ENCODE data around the gene HIBADH.

The HIBADH gene

DNA sequence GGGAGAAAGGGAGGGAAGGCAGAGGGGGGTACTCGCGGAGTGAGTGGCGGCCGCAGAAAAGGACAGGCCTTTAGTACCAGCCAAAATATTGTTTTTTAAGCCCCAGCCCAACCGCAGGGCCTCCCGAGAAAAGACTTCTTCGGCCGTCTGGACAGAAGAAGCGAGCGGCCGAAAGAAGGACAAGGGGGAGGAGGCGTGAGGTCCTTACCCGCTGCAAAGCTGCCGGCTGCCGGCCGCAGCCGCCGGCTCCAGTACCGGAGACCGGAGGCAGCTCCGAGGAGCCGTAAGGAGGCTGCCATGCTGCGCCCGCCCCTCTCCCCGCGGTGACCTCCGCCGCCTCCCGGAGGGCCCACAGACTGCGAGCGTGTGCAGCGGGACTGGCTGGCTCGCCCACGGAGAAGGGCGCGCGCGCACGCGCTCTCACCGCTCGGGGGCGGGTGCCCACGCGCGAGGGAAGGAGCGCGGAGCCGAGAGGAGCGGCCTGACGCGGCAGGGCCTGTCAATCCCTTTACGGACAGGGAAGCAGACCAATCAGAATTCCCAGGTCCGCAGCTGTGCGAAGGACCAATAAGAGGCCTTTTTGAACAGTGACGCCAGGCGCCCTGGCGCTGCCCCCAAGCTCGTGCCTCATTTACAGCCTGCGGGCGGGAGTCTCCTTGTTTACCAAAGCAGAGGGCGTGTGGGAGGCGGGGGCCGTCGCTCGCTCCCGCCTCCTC, at the start of gene HIBADH:
Gene HIBADH, minus strand, starts transcription at position 394 of the 716 bp plus-strand sequence. Its CDS starts 95 bp downstream, at position 299.
- DNase-seq = peak; percentile 83 to 99 (median 98)

DNA sequence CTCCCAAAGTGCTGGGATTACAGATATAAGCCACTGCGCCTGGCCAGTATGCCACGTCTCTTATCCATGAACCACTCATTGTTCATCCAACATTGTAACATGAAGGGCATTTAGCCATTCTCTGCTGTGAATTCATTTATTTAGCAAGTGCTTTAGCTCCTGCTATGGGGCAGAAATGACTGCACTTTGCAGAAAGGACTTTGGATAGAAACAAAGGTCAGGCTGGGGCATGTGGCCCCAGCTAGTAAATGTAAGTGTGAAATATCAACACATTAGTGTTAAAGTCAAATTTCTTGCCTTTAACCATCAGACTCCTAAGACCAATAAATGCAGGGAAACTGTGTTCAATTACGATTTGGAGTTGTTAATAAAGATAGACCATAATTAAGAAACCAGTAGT, 49.5 kb upstream of the HIBADH start:
- no peak for DNase-seq

DNA sequence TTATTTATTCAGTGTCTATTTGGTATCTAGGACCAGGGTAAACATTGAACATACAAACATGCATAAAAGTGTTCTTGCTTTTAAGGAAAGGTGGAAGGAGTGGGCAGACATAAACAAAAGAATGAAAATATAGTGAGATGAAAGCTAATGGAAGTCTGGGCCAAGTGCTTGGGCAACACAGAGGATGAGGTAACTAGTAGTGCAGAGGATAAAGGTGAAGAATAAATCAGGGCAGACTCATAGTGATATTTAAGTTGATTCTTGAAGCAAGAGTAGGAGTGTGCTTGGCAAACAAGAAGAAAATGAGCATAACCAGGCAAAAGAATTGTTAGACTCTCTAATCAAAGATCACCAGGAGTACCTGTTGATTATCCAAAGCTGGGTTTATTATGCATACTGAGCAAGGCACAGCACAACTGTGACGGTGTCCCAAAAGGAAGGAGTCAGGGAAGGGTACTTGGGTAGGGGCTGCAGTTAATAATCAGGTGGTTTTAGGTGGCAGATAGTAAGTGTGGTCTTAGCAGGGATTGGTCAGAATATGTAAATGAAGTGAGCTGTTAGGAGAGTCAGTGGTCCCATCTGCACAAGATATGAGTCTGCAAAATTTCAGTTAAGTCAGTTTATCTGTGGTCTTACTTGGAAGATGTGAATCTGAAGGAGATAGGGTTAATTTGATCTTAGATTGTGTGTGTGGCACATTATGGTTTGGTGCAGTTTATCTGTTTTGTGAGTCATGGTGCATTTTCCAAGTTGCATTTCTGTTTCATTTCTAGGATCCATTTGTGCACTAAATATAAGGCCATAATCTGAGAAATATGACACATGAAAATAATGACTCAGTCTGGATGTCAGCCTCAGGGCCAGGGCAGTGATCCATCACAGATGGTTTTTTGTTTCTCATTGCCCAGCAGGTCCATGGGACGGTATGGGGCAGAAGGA, 46.7 kb upstream of the HIBADH start:
- no peak for DNase-seq

DNA sequence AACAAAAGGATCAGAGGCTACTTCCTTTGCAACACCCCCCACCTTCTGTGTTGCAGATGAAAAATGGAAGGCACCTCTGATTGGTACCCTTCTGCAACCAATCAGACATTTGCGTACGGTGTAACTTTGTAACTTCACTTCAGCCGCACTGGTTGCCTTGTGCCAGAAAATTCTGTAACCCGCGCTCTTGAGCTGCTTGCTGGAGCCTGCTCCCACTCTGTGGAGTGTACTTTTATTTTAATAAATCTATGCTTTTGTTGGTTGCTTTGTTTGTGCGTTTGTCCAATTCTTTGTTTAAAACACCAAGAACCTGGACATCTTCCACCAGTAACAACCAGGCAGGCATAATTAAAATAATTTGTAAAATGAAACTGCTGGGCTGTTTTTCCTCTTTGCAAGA, 45.8 kb upstream of the HIBADH start:
- DNase-seq = no peak

DNA sequence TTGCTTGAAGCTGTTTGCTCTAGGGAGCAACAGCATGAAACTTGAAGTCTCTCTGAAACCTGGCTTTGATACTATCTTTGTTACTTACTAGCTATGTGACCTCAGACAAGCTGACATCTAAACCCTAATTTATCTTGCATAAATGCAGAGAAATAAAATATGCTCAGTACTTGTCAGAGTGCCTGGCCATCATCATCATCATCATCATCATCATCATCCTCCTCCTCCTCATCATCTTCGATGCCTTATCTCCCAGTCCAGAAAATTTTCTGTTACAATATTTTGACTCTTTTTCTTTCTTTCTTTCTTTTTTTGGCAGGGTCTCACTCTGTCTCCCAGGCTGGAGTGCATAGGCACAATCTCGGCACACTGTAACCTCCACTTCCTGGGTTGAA, 42.5 kb upstream of the HIBADH start:
- no peak for DNase-seq

DNA sequence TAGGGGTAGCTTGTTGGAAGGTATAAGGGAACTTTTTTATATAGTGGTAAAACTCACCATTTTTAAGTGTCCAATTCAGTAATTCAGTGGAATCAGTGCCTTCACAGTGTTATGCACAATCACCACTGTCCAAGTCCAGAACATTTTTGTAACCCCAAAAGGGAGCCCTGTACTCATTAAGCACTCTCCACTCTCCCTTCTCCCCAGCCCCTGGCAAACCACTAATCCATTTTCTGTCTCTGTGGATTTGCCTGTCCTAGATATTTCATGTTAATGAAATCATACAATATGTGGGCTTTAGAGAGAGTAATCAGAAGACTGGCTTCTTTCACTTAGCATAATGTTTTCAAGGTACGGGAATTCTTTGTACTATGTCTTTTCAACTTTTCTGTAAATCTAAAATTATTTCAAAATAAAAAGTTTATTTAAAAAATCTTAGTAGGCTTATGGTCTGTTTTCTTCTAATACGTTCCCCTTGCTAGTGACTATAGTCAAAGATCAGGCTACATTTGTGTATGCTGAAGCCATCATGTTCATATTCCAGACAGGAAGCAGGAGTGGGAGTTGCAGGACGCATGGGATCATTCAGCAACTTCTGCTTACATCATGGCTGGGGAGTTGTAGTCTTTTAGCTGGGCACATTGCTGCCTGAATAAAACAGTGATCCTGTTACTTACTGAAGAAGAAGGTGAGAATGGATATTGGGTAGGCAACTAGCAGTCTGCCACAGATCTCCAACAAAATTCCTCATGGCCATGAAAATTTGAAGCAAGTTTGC, 41.9 kb upstream of the HIBADH start:
- no peak for DNase-seq

DNA sequence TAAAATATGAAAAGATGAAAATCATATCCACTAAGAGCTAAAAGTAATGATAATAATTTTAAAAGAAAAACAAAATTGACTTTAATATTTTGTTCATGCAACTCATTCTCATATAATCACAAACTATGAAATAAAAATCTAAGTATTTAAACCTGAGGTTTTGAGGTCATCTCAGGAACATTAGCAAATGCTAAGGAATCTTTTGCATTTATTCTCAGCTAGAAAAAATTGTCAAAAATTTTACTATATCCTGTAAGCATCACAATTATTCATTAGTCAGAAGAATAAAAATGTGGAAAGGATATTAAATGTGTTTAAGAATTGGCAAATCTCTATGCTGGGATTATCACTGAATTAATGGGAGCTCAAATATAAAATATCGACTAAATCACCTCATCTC, 40.5 kb upstream of the HIBADH start:
- DNase-seq = no peak

DNA sequence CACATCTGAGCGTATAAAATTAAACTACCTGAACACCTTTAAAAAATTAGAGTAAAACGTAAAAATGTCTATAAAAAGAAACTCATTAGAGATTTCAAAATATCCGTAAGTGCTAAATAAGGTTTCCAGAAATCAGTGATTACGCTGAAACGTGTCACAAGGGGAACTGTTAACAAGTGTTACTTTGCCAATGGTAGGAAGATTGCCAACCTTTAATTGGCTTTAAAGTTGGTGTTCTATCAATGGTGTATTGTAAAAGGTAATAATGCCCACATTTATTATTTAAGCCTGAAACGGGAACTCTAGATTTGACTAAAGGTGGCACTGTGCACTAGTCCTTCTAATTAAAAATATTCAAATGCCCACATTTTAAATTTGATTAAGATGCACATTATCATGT, 37.8 kb upstream of the HIBADH start:
- DNase-seq = no peak

DNA sequence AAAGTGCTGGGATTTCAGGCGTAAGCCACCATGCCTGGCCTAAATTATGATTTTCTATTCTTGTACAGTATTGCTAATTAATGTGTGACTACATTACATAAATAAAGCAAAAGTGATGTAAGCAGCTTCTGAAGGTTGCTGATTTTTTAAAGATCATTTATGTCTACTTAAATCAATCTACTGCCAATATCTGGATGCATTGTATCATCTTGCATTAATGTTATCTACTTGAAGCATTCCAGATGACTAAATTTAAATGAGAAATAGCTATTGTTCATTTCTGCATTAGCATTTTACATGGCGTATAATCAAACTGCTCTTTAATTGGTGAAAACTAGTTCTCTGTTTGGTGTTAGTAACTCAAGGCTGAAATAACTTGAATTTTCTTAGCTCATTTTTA, 37.1 kb upstream of the HIBADH start:
- DNase-seq = no peak

DNA sequence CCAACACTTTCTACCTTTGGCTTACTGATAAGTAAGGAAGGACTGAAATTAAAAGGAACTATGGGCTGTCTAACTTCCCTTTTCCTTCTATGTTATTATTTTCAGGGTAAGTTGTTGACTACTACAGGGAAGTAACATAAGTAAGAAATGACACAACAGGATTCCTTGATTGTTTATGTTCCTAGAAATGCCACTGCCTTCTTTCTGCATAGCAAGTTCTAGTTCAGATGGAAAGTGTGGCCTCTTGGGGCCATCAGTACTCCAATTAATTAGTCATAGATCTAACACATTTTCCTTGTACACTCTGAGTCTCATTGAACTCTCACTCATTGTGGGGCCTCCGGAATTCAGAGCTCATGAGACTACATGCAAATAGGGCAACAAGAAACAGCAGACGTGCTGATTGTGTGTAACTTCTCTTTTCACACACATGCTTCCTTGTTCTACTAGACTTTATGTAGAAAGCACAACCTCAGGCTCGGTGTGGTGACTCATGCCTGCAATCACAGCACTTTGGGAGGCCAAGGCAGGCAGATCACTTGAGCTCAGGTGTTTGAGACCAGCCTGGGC, 35.3 kb upstream of the HIBADH start:
- DNase-seq = no peak

DNA sequence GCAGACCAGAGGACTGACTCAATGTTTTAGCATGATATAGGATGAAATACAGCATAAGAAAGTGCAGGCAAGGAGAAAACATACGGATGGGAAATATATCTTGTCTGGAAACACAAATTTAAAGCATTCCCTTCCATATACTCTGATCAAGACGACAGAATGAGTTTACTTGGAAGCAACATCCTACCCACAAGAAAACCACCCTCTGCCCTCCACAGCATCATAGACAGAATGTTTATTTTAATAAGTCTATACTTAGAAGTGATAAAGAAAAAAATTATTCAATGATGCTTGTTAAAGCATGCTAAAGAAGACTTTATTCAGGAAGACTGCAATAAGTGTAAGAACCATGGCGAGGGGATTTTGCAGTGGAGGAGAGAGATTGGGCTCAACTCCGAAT, 32.4 kb upstream of the HIBADH start:
- no peak for DNase-seq

DNA sequence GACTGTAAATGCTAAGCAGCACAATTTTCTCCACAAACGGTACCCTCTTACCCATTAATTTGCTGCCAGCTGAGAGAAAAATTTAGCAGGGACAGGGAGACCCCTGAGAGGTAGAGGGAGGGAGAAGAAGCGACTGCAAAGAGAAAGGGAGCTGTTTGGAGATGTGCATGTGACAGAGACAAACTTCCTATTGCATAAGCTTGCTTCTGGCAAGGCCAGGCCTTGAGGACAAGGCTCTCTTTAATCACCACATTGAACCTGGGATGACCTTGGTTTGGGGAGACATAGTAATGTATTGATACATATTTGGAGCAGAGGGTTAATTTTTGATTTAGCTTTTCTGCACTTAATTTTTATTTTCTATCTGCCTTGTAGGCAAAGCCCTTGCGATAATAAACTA, 31.1 kb upstream of the HIBADH start:
- DNase-seq = peak in 2 of 58 donors; percentile 8 to 10

DNA sequence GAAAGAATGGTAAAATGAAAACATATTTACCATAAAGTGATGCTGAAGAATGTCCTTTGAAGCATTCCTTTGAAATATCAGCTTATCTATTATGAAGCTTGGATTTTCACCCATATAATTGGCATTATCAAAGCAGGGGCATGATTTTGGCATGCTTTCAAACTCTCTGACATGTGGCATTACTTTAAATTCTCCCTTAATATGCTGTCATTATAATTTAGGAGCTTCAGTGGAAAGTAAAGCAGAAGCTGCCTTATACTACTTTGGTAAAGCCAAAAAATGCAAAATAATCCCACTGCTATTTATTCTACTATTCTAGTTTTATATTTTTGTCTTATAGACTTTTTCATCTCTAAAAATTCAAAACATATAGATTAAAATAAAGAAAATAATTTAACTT, 28.0 kb upstream of the HIBADH start:
- DNase-seq = no peak

DNA sequence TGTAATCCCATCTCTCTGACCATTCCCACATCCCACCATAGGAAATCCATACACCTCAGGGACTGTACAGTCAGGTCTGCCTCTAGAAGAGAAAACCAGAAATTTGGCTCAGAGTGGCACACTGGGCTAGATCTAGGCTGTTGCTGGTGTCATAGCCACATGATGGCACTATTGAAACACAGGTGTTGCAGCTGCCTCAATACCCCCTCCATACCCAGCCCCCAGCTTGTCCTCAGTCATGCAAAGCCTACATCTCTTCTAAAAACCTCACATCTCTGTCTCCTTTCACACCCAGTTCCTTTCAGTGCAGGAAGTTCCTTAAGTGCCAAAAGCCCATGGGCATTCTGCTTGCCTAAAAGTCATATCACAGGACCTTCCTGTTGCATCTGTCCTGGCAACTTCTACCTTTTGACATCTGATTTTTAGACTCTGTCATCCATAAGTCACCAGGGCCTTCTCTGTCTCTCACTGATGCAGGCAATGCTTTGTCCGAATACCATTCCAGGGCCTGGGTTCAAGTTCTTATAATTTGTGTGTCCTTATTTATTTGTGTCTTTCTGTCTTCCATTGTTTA, 27.0 kb upstream of the HIBADH start:
- DNase-seq = peak in 2 of 58 donors; percentile 2 to 5

DNA sequence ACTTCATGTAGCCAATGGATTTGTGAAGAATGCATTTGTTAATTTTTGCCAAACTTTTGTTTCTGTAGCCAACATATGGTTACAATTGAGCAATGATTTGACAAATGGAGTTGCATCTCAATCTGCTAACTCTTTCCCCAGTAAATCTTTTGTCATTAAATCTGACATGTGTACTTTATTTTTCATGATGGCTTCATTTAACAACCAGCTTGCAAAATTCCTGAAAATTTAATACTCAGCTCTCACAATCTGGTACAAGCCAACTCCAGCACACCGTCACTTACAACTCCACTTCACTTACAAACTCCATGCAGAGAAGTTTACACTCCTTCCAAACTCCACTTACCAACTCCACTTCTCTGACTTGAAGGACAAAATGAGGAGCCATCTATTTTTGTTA, 26.5 kb upstream of the HIBADH start:
- no peak for DNase-seq

DNA sequence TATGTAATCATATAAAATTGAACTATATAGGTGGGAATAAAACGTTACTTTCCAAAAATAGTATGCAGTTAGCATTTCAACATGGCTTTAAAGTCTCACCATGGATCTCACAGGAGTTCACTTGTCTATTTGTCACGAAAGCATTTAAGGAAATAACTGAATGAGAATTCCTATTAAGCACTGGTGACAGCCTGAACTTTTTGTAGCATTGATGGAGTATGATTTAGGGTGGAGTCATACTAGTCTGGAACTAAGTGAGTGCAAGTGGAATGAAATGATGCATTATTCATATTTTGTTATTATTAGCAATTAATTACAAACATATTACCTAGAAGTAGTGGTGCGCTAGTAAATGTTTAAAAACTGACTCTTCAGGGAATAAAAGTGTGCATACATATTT, 26.0 kb upstream of the HIBADH start:
- no peak for DNase-seq

DNA sequence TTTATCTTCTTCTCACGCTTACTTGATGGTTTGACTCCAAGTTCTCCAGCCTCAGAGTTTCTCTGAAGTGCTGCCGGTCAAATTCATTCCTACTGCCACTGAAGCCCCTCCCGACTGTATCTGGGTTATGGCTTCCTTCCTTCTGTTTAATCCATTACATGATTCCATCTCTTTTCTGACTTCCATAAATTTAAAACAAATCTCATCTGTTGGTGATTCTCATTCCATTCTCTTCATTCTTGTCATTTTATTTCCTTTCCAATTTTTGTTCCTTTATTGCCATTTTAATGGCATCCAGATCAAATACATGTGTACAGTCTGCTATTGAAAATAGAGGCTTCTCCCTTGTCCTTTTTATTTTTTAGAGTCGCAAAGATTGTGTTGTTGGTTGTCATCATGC, 25.4 kb upstream of the HIBADH start:
- DNase-seq = no peak

DNA sequence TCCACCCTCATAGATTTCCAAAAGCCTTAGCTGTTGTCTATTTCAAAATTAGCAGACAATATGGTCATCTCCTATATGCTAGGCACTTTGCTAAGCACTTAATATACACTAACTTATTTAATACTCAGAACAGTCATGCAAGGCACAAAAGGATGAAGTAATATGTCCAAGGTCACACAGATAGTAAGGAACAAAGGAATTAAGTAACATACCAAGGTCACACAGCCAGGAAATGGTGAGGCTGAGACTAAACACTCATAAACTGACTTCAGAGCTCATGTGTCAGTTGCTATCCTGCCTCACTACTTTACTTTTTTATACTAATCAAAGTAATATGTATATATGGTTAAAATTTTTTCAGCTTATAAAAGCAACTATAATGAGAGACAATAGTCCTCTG, 23.6 kb upstream of the HIBADH start:
- DNase-seq = no peak

DNA sequence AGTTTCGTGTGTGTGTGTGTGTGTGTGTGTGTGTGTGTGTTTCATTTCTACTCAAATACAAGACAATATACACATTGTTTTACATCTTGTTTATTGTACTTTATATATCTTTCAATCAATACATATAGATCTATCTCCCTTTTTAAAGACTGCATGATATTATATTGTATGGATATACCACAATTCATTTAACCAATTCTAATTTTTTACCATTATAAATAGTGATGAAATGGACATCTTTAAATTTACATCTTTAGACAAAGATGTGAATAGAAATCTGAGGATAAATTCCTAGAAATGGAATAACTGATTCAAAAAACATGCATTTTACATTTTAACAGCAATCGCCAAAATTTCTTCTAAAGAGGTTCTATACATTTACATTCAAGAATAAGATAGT, 23.2 kb upstream of the HIBADH start:
- no peak for DNase-seq

DNA sequence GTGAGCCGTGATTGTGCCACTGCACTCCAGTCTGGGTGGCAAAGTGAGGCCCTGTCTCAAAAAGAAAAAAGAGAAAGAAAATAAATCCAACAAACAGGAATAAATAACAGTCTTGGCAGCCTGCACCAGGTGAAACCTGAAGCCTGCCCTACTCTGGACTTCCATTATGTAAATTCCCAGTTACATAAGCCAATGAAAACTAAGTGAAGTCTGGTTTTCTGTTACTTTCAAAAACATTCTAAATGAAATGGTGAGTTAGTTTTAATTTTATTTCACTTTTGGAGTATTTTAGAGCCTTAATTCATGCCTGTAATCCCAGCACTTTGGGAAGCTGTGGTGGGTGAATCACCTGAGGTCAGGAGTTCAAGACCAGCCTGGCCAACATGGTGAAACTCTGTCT, 22.5 kb upstream of the HIBADH start:
- no peak for DNase-seq

DNA sequence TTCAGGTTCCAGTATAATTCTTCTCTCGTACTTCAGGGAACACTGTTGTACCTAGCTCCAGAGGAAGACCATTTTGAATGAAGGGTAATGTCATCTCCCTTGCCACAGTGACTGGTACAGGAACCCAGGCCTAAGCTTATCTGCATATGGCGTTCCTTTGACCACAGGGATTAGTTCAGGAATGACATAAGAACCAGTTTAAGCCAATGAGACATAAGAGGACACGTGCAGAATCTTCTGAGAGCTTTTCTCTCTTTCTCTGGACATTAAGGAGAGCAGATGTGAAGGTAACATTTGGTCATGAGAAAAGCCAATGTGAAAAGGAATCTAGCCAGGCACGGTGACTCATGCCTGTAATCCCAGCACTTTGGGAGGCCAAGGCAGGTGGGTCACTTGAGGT, 21.8 kb upstream of the HIBADH start:
- no peak for DNase-seq
